ENCODE measurements around the gene PARVA. TPM values are rescaled to one million over a fixed set of nuclear protein-coding genes. Genes with fewer than 3 reads are reported as not detected.

The PARVA gene
- total and polyA plus RNA-seq, 2 of the 8 experiments (the other 6 are each of a cell fraction or from before 2014, with no cell fraction given): 3.1 to 13.5 TPM

DNA sequence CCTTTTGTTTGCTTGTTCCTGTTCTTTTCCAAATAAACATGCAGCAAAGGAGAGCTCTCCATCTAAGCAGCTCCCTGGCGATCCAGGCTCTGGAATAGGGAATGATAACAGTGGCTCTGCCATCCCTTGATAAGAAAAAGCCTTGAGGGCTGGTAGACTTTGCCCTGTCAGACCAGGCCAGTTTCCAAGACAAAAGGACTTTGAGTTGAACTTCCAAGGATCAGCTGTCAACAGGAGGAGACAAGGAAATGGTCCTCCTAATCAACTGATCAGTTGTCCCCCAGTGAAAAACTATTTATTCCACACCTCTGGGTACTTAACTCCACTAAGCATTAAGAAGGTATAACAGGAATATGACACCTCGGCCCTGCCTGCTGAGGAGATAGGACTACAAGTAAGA is 127.8 kb downstream of the PARVA start:
- H4K91ac ChIP-seq (replicated peaks; ENCODE audit: insufficient read length, low read length): no peak overlapping the region
- H2BK5ac ChIP-seq (ENCODE audit: low read depth, low read length): no peak overlapping the region
- no peak overlapping the region for H2BK15ac ChIP-seq (ENCODE audit: low read length)
- no peak overlapping the region for H4K8ac ChIP-seq (ENCODE audit: extremely low read depth, insufficient read depth, low read length)
- H3K79me2 ChIP-seq (ENCODE audit: control insufficient read depth in 1 of 2, insufficient read depth in 2 of 2, low read length in 2 of 2): no peaks in the 10 kb centered on the region
- WGBS, 2 experiments (ENCODE audit: extremely low coverage in 1 of 2, insufficient coverage in 1 of 2, insufficient read length in 1 of 2, insufficient replicate concordance in 2 of 2, low coverage in 1 of 2, low lambda C conversion rate in 2 of 2, missing lambda C conversion rate in 1 of 2): 88% methylated on average over 2 of the region's 2 CpGs; no CpG with 5 or more reads in 1 of the 2 experiments
- H3K9ac ChIP-seq (replicated peaks in 1 of 4; ENCODE audit: extremely low read depth in 1 of 4, low read depth in 3 of 4, low read length in 3 of 4): no peak overlapping the region
- no peak overlapping the region for H3K14ac ChIP-seq (ENCODE audit: insufficient read length)
- TF ChIP-seq BRCA1 (IDR thresholded peaks at IDR 0.05; ENCODE audit: low read depth, low read length): no peak
- no peak for TF ChIP-seq RXRA (IDR thresholded peaks at IDR 0.05; ENCODE audit: insufficient read depth, low read depth, low read length)
- no peak for TF ChIP-seq MAFK (IDR thresholded peaks at IDR 0.05; ENCODE audit: low read depth, low read length)
- no peak for TF ChIP-seq SIX5 (IDR thresholded peaks at IDR 0.05; ENCODE audit: low read depth, low read length)
- no peak for TF ChIP-seq TAF7 (optimal IDR thresholded peaks at IDR 0.05; ENCODE audit: borderline replicate concordance, low read depth, low read length)
- TF ChIP-seq POU5F1 (IDR thresholded peaks at IDR 0.05; ENCODE audit: low read depth, low read length): no peak
- no peak for TF ChIP-seq CREB1 (IDR thresholded peaks at IDR 0.05)
- TF ChIP-seq, protein P1, sequence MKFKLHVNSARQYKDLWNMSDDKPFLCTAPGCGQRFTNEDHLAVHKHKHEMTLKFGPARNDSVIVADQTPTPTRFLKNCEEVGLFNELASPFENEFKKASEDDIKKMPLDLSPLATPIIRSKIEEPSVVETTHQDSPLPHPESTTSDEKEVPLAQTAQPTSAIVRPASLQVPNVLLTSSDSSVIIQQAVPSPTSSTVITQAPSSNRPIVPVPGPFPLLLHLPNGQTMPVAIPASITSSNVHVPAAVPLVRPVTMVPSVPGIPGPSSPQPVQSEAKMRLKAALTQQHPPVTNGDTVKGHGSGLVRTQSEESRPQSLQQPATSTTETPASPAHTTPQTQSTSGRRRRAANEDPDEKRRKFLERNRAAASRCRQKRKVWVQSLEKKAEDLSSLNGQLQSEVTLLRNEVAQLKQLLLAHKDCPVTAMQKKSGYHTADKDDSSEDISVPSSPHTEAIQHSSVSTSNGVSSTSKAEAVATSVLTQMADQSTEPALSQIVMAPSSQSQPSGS (IDR thresholded peaks at IDR 0.05; ENCODE audit: low read length): no peak
- no peak for TF ChIP-seq POLR2A (IDR thresholded peaks at IDR 0.05; ENCODE audit: control extremely low read depth in 1 of 2, low read depth in 2 of 2, low read length in 2 of 2)
- no peak for TF ChIP-seq RFX5 (IDR thresholded peaks at IDR 0.05; ENCODE audit: borderline replicate concordance, low read depth, low read length)
- TF ChIP-seq CBX8 (IDR thresholded peaks at IDR 0.05; ENCODE audit: borderline replicate concordance, low read depth, low read length): no peak
- TF ChIP-seq CTBP2 (IDR thresholded peaks at IDR 0.05; ENCODE audit: borderline replicate concordance, insufficient read depth, insufficient read length, low read length): no peak
- TF ChIP-seq, protein P2, sequence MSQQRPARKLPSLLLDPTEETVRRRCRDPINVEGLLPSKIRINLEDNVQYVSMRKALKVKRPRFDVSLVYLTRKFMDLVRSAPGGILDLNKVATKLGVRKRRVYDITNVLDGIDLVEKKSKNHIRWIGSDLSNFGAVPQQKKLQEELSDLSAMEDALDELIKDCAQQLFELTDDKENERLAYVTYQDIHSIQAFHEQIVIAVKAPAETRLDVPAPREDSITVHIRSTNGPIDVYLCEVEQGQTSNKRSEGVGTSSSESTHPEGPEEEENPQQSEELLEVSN (IDR thresholded peaks at IDR 0.05): no peak
- H3K79me1 ChIP-seq (ENCODE audit: low read depth, low read length): no peaks in the 10 kb centered on the region
- H3K23me2 ChIP-seq (ENCODE audit: low read depth, low read length): no peaks in the 10 kb centered on the region
- H4K5ac ChIP-seq (ENCODE audit: insufficient read length, low read depth, low read length): no peak overlapping the region
- H2BK20ac ChIP-seq (ENCODE audit: low read length): no peak overlapping the region
- H3K18ac ChIP-seq (ENCODE audit: extremely low read depth, low read length): no peak overlapping the region
- CTCF ChIA-PET (ENCODE audit: partially characterized antibody): interaction anchor here (0.5 to 1.8 kb wide), 4 partner anchors 8 to 647 kb away, joined by 3 to 5 read pairs (median 3); no protein-coding TSS in a partner anchor
- H3K4ac ChIP-seq (replicated peaks; ENCODE audit: insufficient read length, low read depth, low read length): no peak overlapping the region
- no peak overlapping the region for H3K27ac ChIP-seq (ENCODE audit: low read depth, low read length)
- H2BK120ac ChIP-seq (replicated peaks; ENCODE audit: low read depth, low read length): no peak overlapping the region
- no peaks in the 10 kb centered on the region for H3K36me3 ChIP-seq (ENCODE audit: control insufficient read depth in 2 of 4, insufficient read depth in 4 of 4, low read length in 3 of 4)
- no peaks in the 10 kb centered on the region for H3K9me3 ChIP-seq (ENCODE audit: insufficient read depth in 2 of 2, low read depth in 1 of 2, low read length in 1 of 2)
- H4K20me1 ChIP-seq (replicated peaks in 1 of 2; ENCODE audit: control insufficient read depth in 1 of 2, insufficient read depth in 2 of 2, low read length in 2 of 2): no peaks in the 10 kb centered on the region
- POLR2A ChIA-PET (ENCODE audit: partially characterized antibody): no interaction called here
- H3K4me3 ChIP-seq (ENCODE audit: extremely low read depth in 1 of 4, insufficient read depth in 2 of 4, low read depth in 3 of 4, low read length in 4 of 4): no peak overlapping the region
- H3K23ac ChIP-seq (ENCODE audit: insufficient read length): no peak overlapping the region
- no peak overlapping the region for H2AFZ ChIP-seq (ENCODE audit: low read length)
- H3K4me1 ChIP-seq (replicated peaks in 1 of 4; ENCODE audit: control insufficient read depth in 3 of 4, insufficient read depth in 4 of 4, low read length in 3 of 4): no peaks in the 10 kb centered on the region
- H3K27me3 ChIP-seq (replicated peaks in 1 of 4; ENCODE audit: control insufficient read depth in 3 of 4, extremely low read depth in 1 of 4, insufficient read depth in 3 of 4, low read length in 3 of 4): no peaks in the 10 kb centered on the region
- H2BK12ac ChIP-seq (ENCODE audit: low read depth, low read length): no peak overlapping the region
- H3K56ac ChIP-seq (replicated peaks; ENCODE audit: insufficient read length, low read depth, low read length): no peak overlapping the region
- no peak overlapping the region for H3K4me2 ChIP-seq (ENCODE audit: insufficient read depth in 1 of 2, low read depth in 2 of 2, low read length in 2 of 2)
- H2AK5ac ChIP-seq (ENCODE audit: low read depth, low read length): no peak overlapping the region
- no peak for FAIRE-seq
- DNase-seq (ENCODE audit: low read depth in 1 of 2, low spot score in 2 of 2): peak in 1 of 2 experiments; percentile 19

All from H1 (cell line).